Measurements from ENCODE around the gene SALL4. TPM values are rescaled to one million over a fixed set of nuclear protein-coding genes. Genes with fewer than 3 reads are reported as not detected.

SALL4 gene
- polyA plus RNA-seq, 1 of the 3 experiments (the other 2 are of a cell fraction) = 0.82 TPM

DNA sequence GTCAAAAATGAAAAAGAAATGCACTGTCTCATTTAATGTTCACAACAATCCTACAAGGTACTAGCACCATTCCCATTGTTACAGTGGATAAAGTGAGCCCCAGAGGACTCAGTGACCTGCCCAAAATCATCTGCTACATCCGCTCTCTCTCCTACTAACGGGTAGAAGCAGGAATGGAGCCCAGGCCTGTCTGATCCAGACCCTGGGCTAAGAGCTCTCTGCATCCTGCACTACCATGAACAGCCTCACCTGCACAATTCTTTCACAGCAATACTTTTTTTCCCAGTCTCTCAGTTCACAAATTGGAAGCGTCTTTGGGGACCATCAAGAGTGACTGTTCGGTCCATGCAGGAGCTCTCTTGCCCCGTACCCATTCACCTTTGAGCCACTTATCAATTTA is 65.4 kb downstream of the SALL4 start:
- ChIA-PET CTCF (no interaction called here), POLR2A (no interaction called here)
- H4K20me1 ChIP-seq (ENCODE audit: insufficient read depth) = no peaks in the 10 kb centered on the region
- 73% methylated on average over 5 of the region's 5 CpGs for WGBS (ENCODE audit: low lambda C conversion rate)
- DNase-seq = no peak
- H3K4me3 ChIP-seq (ENCODE audit: low read depth in 2 of 2, low read length in 1 of 2) = no peak overlapping the region
- H3K9ac ChIP-seq = no peak overlapping the region
- no peaks in the 10 kb centered on the region for H3K27me3 ChIP-seq (ENCODE audit: insufficient read depth)
- H2AFZ ChIP-seq (ENCODE audit: low read depth) = no peak overlapping the region
- H3K9me3 ChIP-seq = no peaks in the 10 kb centered on the region
- H3K27ac ChIP-seq (ENCODE audit: low read depth in 2 of 2, low read length in 1 of 2) = no peak overlapping the region
- H3K4me2 ChIP-seq = no peak overlapping the region
- no peaks in the 10 kb centered on the region for H3K36me3 ChIP-seq (replicated peaks in 1 of 2; ENCODE audit: control insufficient read depth in 1 of 2, insufficient read depth in 2 of 2, low read length in 1 of 2)
- TF ChIP-seq EZH2phosphoT487 (IDR thresholded peaks at IDR 0.05; ENCODE audit: borderline replicate concordance, low read depth) (no peak), YY1 (IDR thresholded peaks at IDR 0.05; ENCODE audit: low read depth) (no peak), RCOR1 (IDR thresholded peaks at IDR 0.05; ENCODE audit: low read length) (no peak), NRF1 (IDR thresholded peaks at IDR 0.05; ENCODE audit: low read depth, low read length) (no peak), SIN3A (IDR thresholded peaks at IDR 0.05; ENCODE audit: borderline replicate concordance, low read depth, low read length) (no peak), CHD2 (IDR thresholded peaks at IDR 0.05; ENCODE audit: low read length, partially characterized antibody) (no peak), TAF1 (IDR thresholded peaks at IDR 0.05; ENCODE audit: borderline replicate concordance, low read depth, low read length) (no peak), ELF1 (IDR thresholded peaks at IDR 0.05) (no peak), POLR2AphosphoS5 (IDR thresholded peaks at IDR 0.05; ENCODE audit: low read depth, low read length) (no peak), RXRA (IDR thresholded peaks at IDR 0.05; ENCODE audit: borderline replicate concordance, low read depth) (no peak), TEAD4 (IDR thresholded peaks at IDR 0.05; ENCODE audit: borderline replicate concordance, insufficient read depth) (no peak), FOXM1 (IDR thresholded peaks at IDR 0.05; ENCODE audit: low read depth) (no peak), EP300 (IDR thresholded peaks at IDR 0.05; ENCODE audit: borderline replicate concordance in 1 of 2, low read depth in 1 of 2, low read length in 1 of 2) (no peak), GABPA (IDR thresholded peaks at IDR 0.05; ENCODE audit: low read depth) (no peak), CTCF (IDR thresholded peaks at IDR 0.05) (no peak), RFX5 (IDR thresholded peaks at IDR 0.05; ENCODE audit: low read length) (no peak), RAD21 (IDR thresholded peaks at IDR 0.05; ENCODE audit: low read length) (no peak), TCF12 (IDR thresholded peaks at IDR 0.05) (no peak)
- TF ChIP-seq, protein P1, sequence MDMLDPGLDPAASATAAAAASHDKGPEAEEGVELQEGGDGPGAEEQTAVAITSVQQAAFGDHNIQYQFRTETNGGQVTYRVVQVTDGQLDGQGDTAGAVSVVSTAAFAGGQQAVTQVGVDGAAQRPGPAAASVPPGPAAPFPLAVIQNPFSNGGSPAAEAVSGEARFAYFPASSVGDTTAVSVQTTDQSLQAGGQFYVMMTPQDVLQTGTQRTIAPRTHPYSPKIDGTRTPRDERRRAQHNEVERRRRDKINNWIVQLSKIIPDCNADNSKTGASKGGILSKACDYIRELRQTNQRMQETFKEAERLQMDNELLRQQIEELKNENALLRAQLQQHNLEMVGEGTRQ (IDR thresholded peaks at IDR 0.05; ENCODE audit: borderline replicate concordance, low read depth, low read length) = no peak
- TF ChIP-seq, protein P2, sequence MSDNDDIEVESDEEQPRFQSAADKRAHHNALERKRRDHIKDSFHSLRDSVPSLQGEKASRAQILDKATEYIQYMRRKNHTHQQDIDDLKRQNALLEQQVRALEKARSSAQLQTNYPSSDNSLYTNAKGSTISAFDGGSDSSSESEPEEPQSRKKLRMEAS (IDR thresholded peaks at IDR 0.05; ENCODE audit: low read depth) = no peak
- H3K4me1 ChIP-seq (ENCODE audit: control insufficient read depth in 1 of 2, insufficient read depth in 2 of 2, low read depth in 1 of 2, low read length in 1 of 2) = peaks cover 6 to 9% of the 10 kb centered on the region in 2 experiments; a peak in 2 of 4 replicates
- H3K9me2 ChIP-seq = no peaks in the 10 kb centered on the region
- H3F3A ChIP-seq (replicated peaks; ENCODE audit: insufficient read depth) = no peaks in the 10 kb centered on the region
- peaks cover 10% of the 10 kb centered on the region for H3K79me2 ChIP-seq (ENCODE audit: insufficient read depth)
